A549 (cell line): ENCODE data around the gene ZNF831. TPM values are rescaled to one million over a fixed set of nuclear protein-coding genes. Genes with fewer than 3 reads are reported as not detected.

Source experiments
- ATAC-seq, 2 experiments: fragments of 200-7000 bp in 1 of 2; fragments of >200 bp in 1 of 2; cut with Nextera tagmentation in 1 of 2; cut with Tn5 transposase in 1 of 2; 3 replicates each; pipeline versions ENCODE4 v1.8.0 to v1.9.1; 2018 to 2020; ENCODE audit warnings: mild to moderate bottlenecking in 1 of 2, moderate library complexity in 1 of 2
- CTCF ChIA-PET: fragments of 300-600 bp; sonication (Branson Sonifier 250); formaldehyde crosslinking; extraction: SDS; loops from one replicate; lab custom pipeline; 2021; ENCODE audit warnings: antibody characterized with exemption, inconsistent platforms; lab: Yijun Ruan, JAX
- POLR2A ChIA-PET: fragments of 350-600 bp; formaldehyde crosslinking; extraction: SDS; loops from one replicate; lab custom pipeline; 2021; ENCODE audit warnings: antibody characterized with exemption, inconsistent platforms; lab: Yijun Ruan, JAX
- DNase-seq, 2 experiments: peaks; one replicate each; pipeline versions ENCODE4 v3.0.0 to v3.0.0-alpha.2; 2011 to 2016; ENCODE audit warnings: low read depth in 1 of 2, low spot score in 1 of 2
- FAIRE-seq: peaks from 2 replicates; lab custom pipeline; 2011; peaks lifted over from hg19 to GRCh38; lab: Jason Lieb, UNC
- H3K27ac ChIP-seq, 2 experiments: fragments of >200 bp; sonication (Bioruptor Twin); formaldehyde crosslinking; 3 replicates each; pipeline ENCODE4 v1.5.1; 2016 to 2017
- H3K4me1 ChIP-seq: fragments of >200 bp; sonication (Bioruptor Twin); formaldehyde crosslinking; 3 replicates; pipeline ENCODE4 v1.6.1; 2016
- H3K4me2 ChIP-seq: fragments of >200 bp; sonication (Bioruptor Twin); formaldehyde crosslinking; 3 replicates; pipeline ENCODE4 v1.6.1; 2016
- H3K4me3 ChIP-seq: fragments of >200 bp; sonication (Bioruptor Twin); formaldehyde crosslinking; 3 replicates; pipeline ENCODE4 v1.5.1; 2016
- H3K9me3 ChIP-seq: fragments of >200 bp; sonication (Bioruptor Twin); formaldehyde crosslinking; 3 replicates; pipeline ENCODE4 v1.6.1; 2016
- CBX2 ChIP-seq: fragments of 200-600 bp; sonication (generic); IDR thresholded peaks from 2 replicates; pipeline ENCODE4 v1.6.1; 2016; ENCODE audit warnings: low read depth, mild to moderate bottlenecking, borderline replicate concordance
- CBX8 ChIP-seq: fragments of 200-600 bp; sonication (generic); IDR thresholded peaks from 2 replicates; pipeline ENCODE4 v1.6.1; 2016
- CEBPB ChIP-seq, 2 experiments: fragments of >200 bp in 1 of 2; sonication (Bioruptor Twin) in 1 of 2; formaldehyde crosslinking in 1 of 2; IDR thresholded peaks; 2 replicates each; pipeline ENCODE4 v1.6.1; 2012 to 2016
- CHD2 ChIP-seq: fragments of 150-350 bp; IDR thresholded peaks from 2 replicates; pipeline ENCODE4 v1.6.1; 2014; ENCODE audit warnings: low read length; ENCODE audit not compliant: partially characterized antibody
- CHD4 ChIP-seq: fragments of 200-600 bp; sonication (generic); IDR thresholded peaks from 2 replicates; pipeline ENCODE4 v1.6.1; 2016; ENCODE audit warnings: antibody characterized with exemption, mild to moderate bottlenecking, borderline replicate concordance
- EHMT2 ChIP-seq: fragments of 200-600 bp; sonication (generic); IDR thresholded peaks from 2 replicates; pipeline ENCODE4 v1.6.1; 2016; ENCODE audit warnings: antibody characterized with exemption, low read depth, mild to moderate bottlenecking, moderate library complexity
- ESRRA ChIP-seq: fragments of 150-350 bp; IDR thresholded peaks from 2 replicates; pipeline ENCODE4 v1.6.1; 2014; ENCODE audit warnings: mild to moderate bottlenecking, low read length, borderline replicate concordance
- GATA3 ChIP-seq: IDR thresholded peaks from 2 replicates; pipeline ENCODE4 v1.6.1; 2012; ENCODE audit warnings: borderline replicate concordance
- HDAC2 ChIP-seq: fragments of 200-600 bp; sonication (generic); IDR thresholded peaks from 2 replicates; pipeline ENCODE4 v1.6.1; 2016
- HEYL ChIP-seq: fragments of 250-450 bp; sonication (Bioruptor Pico); IDR thresholded peaks from 2 replicates; pipeline ENCODE4 v1.8.0; 2021; ENCODE audit warnings: mild to moderate bottlenecking, moderate library complexity
- HOXB13 ChIP-seq: fragments of 250-450 bp; sonication (Bioruptor Pico); IDR thresholded peaks from 2 replicates; pipeline ENCODE4 v1.5.0; 2020; ENCODE audit warnings: low read depth, mild to moderate bottlenecking, moderate library complexity
- JUN ChIP-seq, 2 experiments: fragments of >200 bp; sonication (Bioruptor Twin); formaldehyde crosslinking; IDR thresholded peaks; 2 replicates in 1 of 2; 3 replicates in 1 of 2; pipeline ENCODE4 v1.6.1; 2016 to 2017
- KDM5A ChIP-seq: fragments of 200-600 bp; sonication (generic); IDR thresholded peaks from 2 replicates; pipeline ENCODE4 v1.6.1; 2016; ENCODE audit warnings: antibody characterized with exemption, mild to moderate bottlenecking
- MAFK ChIP-seq: fragments of 450-650 bp; IDR thresholded peaks from 2 replicates; pipeline ENCODE4 v1.6.1; 2014; ENCODE audit not compliant: partially characterized antibody
- PHF8 ChIP-seq: fragments of 200-600 bp; sonication (generic); IDR thresholded peaks from 2 replicates; pipeline ENCODE4 v1.6.1; 2016; ENCODE audit warnings: low read depth, mild to moderate bottlenecking, antibody characterized with exemption, moderate library complexity, borderline replicate concordance
- RCOR1 ChIP-seq: fragments of 150-350 bp; IDR thresholded peaks from 2 replicates; pipeline ENCODE4 v1.6.1; 2014; ENCODE audit warnings: antibody characterized with exemption, low read length, low read depth
- RNF2 ChIP-seq: fragments of 200-600 bp; sonication (generic); IDR thresholded peaks from 2 replicates; pipeline ENCODE4 v1.6.1; 2016; ENCODE audit warnings: low read depth, mild to moderate bottlenecking, antibody characterized with exemption, moderate library complexity, borderline replicate concordance
- SMC3 ChIP-seq: fragments of >200 bp; sonication (Bioruptor Twin); formaldehyde crosslinking; IDR thresholded peaks from 3 replicates; pipeline ENCODE4 v1.6.1; 2018; ENCODE audit warnings: inconsistent platforms
- SREBF2 ChIP-seq: fragments of 450-650 bp; IDR thresholded peaks from 2 replicates; pipeline ENCODE4 v1.6.1; 2014; ENCODE audit warnings: mild to moderate bottlenecking, moderate library complexity
- TP53 ChIP-seq: fragments of 250-450 bp; sonication (Bioruptor Pico); IDR thresholded peaks from 2 replicates; pipeline ENCODE4 v1.5.0; 2021; ENCODE audit warnings: mild to moderate bottlenecking, moderate library complexity
- ZC3H11A ChIP-seq: fragments of 450-650 bp; IDR thresholded peaks from 2 replicates; pipeline ENCODE4 v1.6.1; 2014; ENCODE audit warnings: antibody characterized with exemption, mild to moderate bottlenecking
- ZFP36 ChIP-seq: fragments of 450-650 bp; IDR thresholded peaks from 2 replicates; pipeline ENCODE4 v1.6.1; 2014; ENCODE audit warnings: borderline replicate concordance; ENCODE audit not compliant: partially characterized antibody
- ZSCAN20 ChIP-seq: fragments of 250-450 bp; sonication (Bioruptor Pico); IDR thresholded peaks from 2 replicates; pipeline ENCODE4 v1.8.0; 2022; ENCODE audit warnings: mild to moderate bottlenecking, moderate library complexity
- WGBS: methylation state at CpG from one replicate; pipeline ENCODE4 v1.1.6; 2017; ENCODE audit errors: missing lambda C conversion rate; 5-methylcytosine and 5-hydroxymethylcytosine counted together
- polyA plus RNA-seq, 4 experiments: library from polyadenylated mRNA; depleted of rRNA in 3 of 4; stranded (reverse); fragments of >200 nt; fragmentation: RNase III in 1 of 4; extraction: RNeasy Plus Mini Kit Qiagen cat#74134 plus additional on column Dnase treatment in 1 of 4; gene quantifications; 2 replicates in 3 of 4; 3 replicates in 1 of 4; pipeline ENCODE4 v1.2.3, GENCODE V29; 2011 to 2017
- TF ChIP-seq, protein P1 (sequence below): fragments of 250-450 bp; sonication (Bioruptor Pico); IDR thresholded peaks from 2 replicates; pipeline ENCODE4 v1.5.0; 2021; ENCODE audit warnings: mild to moderate bottlenecking, moderate library complexity, borderline replicate concordance

The ZNF831 gene
- polyA plus RNA-seq, 2 of the 4 experiments (the other 2 are of a cell fraction) = not detected

DNA sequence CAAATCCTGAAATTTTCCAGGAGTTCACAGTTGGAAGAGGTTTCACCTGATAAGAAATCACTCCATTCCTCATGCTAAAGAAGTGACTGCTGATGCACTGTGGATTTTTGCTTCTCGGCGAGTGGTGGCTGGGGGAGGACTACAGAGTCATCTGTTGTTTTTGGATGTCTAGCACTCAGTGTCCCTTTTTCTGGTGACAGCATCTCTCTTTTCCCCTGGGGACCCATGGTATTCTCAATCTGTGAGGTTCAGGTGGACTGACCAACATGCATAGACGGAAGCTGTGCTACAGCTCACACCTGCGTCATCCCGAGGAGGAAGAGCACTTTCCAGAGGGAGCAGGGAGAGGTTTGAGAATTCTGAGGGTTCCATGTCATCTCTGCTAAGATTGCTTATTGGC is 42.7 kb upstream of the ZNF831 start:
- DNase-seq (no peak), ATAC-seq (no peak), FAIRE-seq (no peak)
- Histone ChIP-seq H3K4me1 (no peaks in the 10 kb centered on the region), H3K9me3 (peaks cover 6% of the 10 kb centered on the region; the same call in 1 of the 3 replicates), H3K4me2 (no peak overlapping the region), H3K27ac (no peak overlapping the region), H3K4me3 (no peak overlapping the region)
- TF ChIP-seq ZC3H11A (no peak), HEYL (CRISPR knock-in tag) (no peak), RNF2 (no peak), ZFP36 (no peak), EHMT2 (no peak), CHD2 (no peak)
- TF ChIP-seq, protein P1, sequence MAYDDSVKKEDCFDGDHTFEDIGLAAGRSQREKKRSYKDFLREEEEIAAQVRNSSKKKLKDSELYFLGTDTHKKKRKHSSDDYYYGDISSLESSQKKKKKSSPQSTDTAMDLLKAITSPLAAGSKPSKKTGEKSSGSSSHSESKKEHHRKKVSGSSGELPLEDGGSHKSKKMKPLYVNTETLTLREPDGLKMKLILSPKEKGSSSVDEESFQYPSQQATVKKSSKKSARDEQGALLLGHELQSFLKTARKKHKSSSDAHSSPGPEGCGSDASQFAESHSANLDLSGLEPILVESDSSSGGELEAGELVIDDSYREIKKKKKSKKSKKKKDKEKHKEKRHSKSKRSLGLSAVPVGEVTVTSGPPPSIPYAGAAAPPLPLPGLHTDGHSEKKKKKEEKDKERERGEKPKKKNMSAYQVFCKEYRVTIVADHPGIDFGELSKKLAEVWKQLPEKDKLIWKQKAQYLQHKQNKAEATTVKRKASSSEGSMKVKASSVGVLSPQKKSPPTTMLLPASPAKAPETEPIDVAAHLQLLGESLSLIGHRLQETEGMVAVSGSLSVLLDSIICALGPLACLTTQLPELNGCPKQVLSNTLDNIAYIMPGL (CRISPR knock-in tag) = no peak
- 50% methylated on average over 5 of the region's 5 CpGs for WGBS
- POLR2A ChIA-PET = no interaction called here
- CTCF ChIA-PET = interaction anchor here (1.0 to 1.3 kb wide), 3 partner anchors 16 to 335 kb away, joined by 3 read pairs; no protein-coding TSS in a partner anchor

GRCh38 chr20:59121714-59122565 is 41.7 kb upstream of the ZNF831 start:
- ChIA-PET POLR2A (no interaction called here), CTCF (interaction anchor here (0.9 to 1.3 kb wide), 6 partner anchors 9 to 334 kb away, joined by 3 to 4 read pairs (median 3); no protein-coding TSS in a partner anchor)
- H3K9me3 ChIP-seq = peaks cover 6% of the 10 kb centered on the region; the same call in 1 of the 3 replicates
- H3K4me3 ChIP-seq = no peak overlapping the region
- TF ChIP-seq KDM5A = no peak
- TF ChIP-seq ZSCAN20 (CRISPR knock-in tag) = no peak
- no peak for TF ChIP-seq TP53 (CRISPR knock-in tag)
- TF ChIP-seq CEBPB (IDR thresholded peaks at IDR 0.05) = no peak
- no peak for TF ChIP-seq SREBF2
- no peak for TF ChIP-seq HOXB13 (CRISPR knock-in tag)
- no peak for TF ChIP-seq ESRRA
- no peak for TF ChIP-seq PHF8
- TF ChIP-seq CBX2 = no peak
- no peak for TF ChIP-seq RCOR1
- TF ChIP-seq CHD4 = no peak
- TF ChIP-seq MAFK = no peak
- WGBS = 20% methylated on average over 8 of the region's 8 CpGs
- H3K27ac ChIP-seq = no peak overlapping the region
- FAIRE-seq (no peak), ATAC-seq (no peak), DNase-seq (no peak)
- no peak overlapping the region for H3K4me2 ChIP-seq
- H3K4me1 ChIP-seq = no peaks in the 10 kb centered on the region

DNA sequence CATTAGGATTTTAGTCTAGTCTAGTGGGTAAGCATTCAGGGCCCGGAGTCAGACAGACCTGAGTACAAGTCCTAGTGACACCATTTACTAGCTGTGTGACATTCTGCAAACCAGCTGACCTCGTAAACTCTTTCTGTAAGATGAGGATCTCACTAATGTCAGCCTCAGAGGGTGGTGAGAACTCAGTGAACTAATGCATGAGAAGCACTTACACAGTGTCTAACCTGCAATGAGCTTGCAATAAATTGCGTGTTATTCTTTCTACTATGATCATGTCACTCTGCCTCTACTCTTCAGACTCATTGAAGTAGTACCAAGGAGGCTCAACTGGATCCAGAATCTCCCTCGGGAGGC is 41.1 kb upstream of the ZNF831 start:
- DNase-seq (no peak), FAIRE-seq (no peak), ATAC-seq (no peak)
- 9% methylated on average over 4 of the region's 4 CpGs for WGBS
- ChIA-PET POLR2A (no interaction called here), CTCF (interaction anchor here (0.7 to 1.8 kb wide), 5 partner anchors 10 to 281 kb away, joined by 3 to 6 read pairs (median 3); no protein-coding TSS in a partner anchor)
- Histone ChIP-seq H3K4me3 (no peak overlapping the region), H3K4me2 (no peak overlapping the region), H3K27ac (no peak overlapping the region), H3K9me3 (peaks cover 6% of the 10 kb centered on the region; the same call in 1 of the 3 replicates), H3K4me1 (no peaks in the 10 kb centered on the region)
- TF ChIP-seq SMC3 = no peak
- no peak for TF ChIP-seq GATA3
- no peak for TF ChIP-seq CBX8
- no peak for TF ChIP-seq JUN (IDR thresholded peaks at IDR 0.05)
- TF ChIP-seq HDAC2 = no peak
